Lower lobe of right lung (tissue), 2 donors: ENCODE measurements around the gene CPLX1. TPM values are rescaled to one million over a fixed set of nuclear protein-coding genes. Genes with fewer than 3 reads are reported as not detected.

ENCODE experiments used
- ATAC-seq, 2 donors: fragments of 200-7000 bp; cut with Tn5 transposase; one replicate each; pipeline ENCODE4 v1.9.1; 2020 to 2022; ENCODE audit warnings: mild to moderate bottlenecking in 2 of 2, moderate library complexity in 2 of 2
- DNase-seq: peaks from one replicate; pipeline ENCODE4 v3.0.0-alpha.2; 2020
- H3K27ac ChIP-seq: fragments of 200-600 bp; one replicate; pipeline ENCODE4 v1.8.0; 2022
- H3K27me3 ChIP-seq: fragments of 200-600 bp; one replicate; pipeline ENCODE4 v1.8.0; 2022; ENCODE audit warnings: low read depth
- H3K36me3 ChIP-seq: fragments of 200-600 bp; one replicate; pipeline ENCODE4 v1.8.0; 2022; ENCODE audit warnings: mild to moderate bottlenecking
- H3K4me1 ChIP-seq: fragments of 200-600 bp; one replicate; pipeline ENCODE4 v1.8.0; 2022
- H3K4me3 ChIP-seq: fragments of 200-600 bp; one replicate; pipeline ENCODE4 v1.8.0; 2022; ENCODE audit warnings: mild to moderate bottlenecking
- H3K9me3 ChIP-seq: fragments of 200-600 bp; one replicate; pipeline ENCODE4 v1.8.0; 2022
- intact Hi-C: fragments of 100-400 bp; cut with DNase I; formaldehyde crosslinking; loops from one replicate; pipeline ENCODE4 v1.11.0; 2022
- total RNA-seq: library from RNA; stranded (reverse); fragmentation: NEBNext Ultra II Directional; extraction: Animal tissue kit (Norgen Biotek cat#: 25700); gene quantifications from one replicate; pipeline ENCODE4 v1.2.1, GENCODE V29; 2021
- TF ChIP-seq, protein P1 (sequence below): fragments of 200-600 bp; IDR thresholded peaks from one replicate; pipeline ENCODE4 v1.8.0; 2022; ENCODE audit warnings: antibody characterized with exemption, mild to moderate bottlenecking
- donor health status: DM: no; HTN: yes; CAD: no; lungs with severe emphysema.

CPLX1 gene
- total RNA-seq, 1 donor from 2014 or later: 3.9 TPM

DNA sequence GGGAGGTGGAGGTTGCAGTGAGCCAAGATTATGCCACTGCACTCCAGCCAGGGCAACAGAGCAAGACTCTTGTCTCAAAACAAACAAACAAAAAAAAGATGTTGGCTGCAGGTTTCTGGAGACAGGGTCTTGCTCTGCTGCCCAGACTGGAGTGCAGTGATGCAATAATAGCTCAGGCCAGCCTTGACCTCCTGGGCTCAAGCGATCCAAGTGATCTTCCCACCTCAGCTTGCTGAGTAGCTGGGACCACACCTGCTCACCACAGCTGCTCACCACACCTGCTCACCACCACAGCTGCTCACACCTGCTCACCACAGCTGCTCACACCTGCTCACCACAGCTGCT is 29.9 kb upstream of the CPLX1 start:
- ATAC-seq: no peak
- Histone ChIP-seq H3K9me3 (no peaks in the 10 kb centered on the region), H3K36me3 (peaks cover 84% of the 10 kb centered on the region), H3K4me3 (no peak overlapping the region), H3K27ac (no peak overlapping the region), H3K27me3 (no peaks in the 10 kb centered on the region), H3K4me1 (no peaks in the 10 kb centered on the region)
- TF ChIP-seq, protein P1, sequence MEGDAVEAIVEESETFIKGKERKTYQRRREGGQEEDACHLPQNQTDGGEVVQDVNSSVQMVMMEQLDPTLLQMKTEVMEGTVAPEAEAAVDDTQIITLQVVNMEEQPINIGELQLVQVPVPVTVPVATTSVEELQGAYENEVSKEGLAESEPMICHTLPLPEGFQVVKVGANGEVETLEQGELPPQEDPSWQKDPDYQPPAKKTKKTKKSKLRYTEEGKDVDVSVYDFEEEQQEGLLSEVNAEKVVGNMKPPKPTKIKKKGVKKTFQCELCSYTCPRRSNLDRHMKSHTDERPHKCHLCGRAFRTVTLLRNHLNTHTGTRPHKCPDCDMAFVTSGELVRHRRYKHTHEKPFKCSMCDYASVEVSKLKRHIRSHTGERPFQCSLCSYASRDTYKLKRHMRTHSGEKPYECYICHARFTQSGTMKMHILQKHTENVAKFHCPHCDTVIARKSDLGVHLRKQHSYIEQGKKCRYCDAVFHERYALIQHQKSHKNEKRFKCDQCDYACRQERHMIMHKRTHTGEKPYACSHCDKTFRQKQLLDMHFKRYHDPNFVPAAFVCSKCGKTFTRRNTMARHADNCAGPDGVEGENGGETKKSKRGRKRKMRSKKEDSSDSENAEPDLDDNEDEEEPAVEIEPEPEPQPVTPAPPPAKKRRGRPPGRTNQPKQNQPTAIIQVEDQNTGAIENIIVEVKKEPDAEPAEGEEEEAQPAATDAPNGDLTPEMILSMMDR: no peak
- DNase-seq: peak; percentile 1
- intact Hi-C loops: no loop called here

DNA sequence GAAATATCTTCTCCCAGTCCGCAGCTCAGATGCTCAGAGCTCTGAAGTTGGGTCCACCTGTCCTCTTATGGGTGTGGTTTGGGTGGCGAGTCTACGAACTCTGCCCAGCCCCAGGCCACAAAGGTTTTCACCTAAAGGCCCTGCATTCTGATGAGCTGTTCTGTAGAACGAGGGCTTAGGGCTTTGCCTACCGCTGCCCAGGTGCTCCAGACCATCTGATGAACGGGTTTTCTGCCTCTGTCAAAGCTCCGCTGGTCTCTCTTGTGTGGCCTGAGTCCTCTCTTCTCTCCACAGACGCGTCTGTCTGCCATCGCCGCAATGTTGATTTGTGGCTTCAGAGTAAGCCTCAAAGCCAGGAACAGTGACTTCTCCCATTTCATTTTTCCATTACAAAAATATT is 28.4 kb upstream of the CPLX1 start:
- intact Hi-C loops: no loop called here
- Histone ChIP-seq H3K27ac (no peak overlapping the region), H3K4me3 (no peak overlapping the region), H3K36me3 (peaks cover 84% of the 10 kb centered on the region), H3K4me1 (no peaks in the 10 kb centered on the region), H3K27me3 (no peaks in the 10 kb centered on the region), H3K9me3 (no peaks in the 10 kb centered on the region)
- ATAC-seq: no peak
- peak; percentile 19 for DNase-seq
- TF ChIP-seq, protein P1: no peak

DNA sequence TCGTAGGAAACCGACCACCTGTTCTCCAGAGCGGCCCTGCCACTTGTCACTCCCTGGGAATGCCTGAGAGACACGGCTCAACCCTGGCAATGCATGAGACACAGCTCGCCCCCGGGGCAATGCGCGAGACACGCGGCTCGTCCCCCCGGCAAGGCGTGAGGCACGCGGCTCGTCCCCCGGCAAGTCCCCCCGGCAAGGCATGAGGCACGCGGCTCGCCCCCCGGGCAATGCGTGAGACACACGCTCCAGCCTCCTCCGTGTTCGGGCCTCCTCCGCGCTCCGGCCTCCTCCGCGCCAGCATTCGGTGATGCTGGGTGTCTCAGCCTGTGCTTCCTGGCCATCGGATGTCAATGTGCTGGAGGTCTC is 27.5 kb upstream of the CPLX1 start:
- TF ChIP-seq, protein P1: no peak
- H3K36me3 ChIP-seq: peaks cover 84% of the 10 kb centered on the region
- ATAC-seq: no peak
- H3K4me3 ChIP-seq: no peak overlapping the region
- no peaks in the 10 kb centered on the region for H3K4me1 ChIP-seq
- H3K9me3 ChIP-seq: no peaks in the 10 kb centered on the region
- no peaks in the 10 kb centered on the region for H3K27me3 ChIP-seq
- intact Hi-C loops: no loop called here
- DNase-seq: peak; percentile 38
- no peak overlapping the region for H3K27ac ChIP-seq

DNA sequence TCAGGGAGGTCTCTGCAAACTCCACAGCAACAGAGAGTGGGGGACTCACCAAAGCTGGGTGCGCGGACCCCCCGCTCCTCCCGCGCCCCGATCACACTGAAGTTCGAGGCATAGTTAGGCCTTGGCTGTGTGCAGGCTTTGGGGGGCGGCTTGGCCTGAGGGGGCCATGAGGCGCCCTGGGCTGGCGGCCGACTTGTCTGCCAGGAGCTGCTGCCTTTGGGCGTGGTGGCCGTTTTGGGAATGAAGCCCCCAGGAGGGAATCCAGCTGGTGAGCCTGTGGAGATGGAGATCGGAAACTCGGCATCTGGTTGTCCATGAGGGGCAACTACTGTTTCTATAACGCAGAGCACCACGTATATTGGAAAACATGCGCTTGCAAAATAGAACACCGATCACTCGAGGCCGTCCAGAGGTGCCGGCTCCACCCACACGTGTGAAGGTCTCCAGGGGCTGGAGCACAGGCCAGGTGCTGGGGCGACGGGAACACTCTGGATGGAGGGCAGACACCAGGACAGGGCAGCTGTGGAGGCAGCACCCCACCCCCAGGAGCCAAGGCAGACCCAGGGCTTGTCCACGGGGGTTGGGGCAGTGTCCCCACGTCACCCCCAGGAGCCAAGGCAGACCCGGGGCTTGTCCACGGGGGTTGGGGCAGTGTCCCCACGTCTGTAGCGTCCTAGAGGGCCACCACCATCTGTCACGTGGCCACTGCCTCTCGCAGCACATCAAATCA is 25.9 kb upstream of the CPLX1 start:
- TF ChIP-seq, protein P1: no peak
- ATAC-seq (no peak), DNase-seq (peak; percentile 41)
- H3K27me3 ChIP-seq: no peaks in the 10 kb centered on the region
- H3K36me3 ChIP-seq: peaks cover 74% of the 10 kb centered on the region
- H3K9me3 ChIP-seq: no peaks in the 10 kb centered on the region
- H3K4me3 ChIP-seq: no peak overlapping the region
- intact Hi-C loops: no loop called here
- H3K27ac ChIP-seq: no peak overlapping the region
- H3K4me1 ChIP-seq: no peaks in the 10 kb centered on the region

DNA sequence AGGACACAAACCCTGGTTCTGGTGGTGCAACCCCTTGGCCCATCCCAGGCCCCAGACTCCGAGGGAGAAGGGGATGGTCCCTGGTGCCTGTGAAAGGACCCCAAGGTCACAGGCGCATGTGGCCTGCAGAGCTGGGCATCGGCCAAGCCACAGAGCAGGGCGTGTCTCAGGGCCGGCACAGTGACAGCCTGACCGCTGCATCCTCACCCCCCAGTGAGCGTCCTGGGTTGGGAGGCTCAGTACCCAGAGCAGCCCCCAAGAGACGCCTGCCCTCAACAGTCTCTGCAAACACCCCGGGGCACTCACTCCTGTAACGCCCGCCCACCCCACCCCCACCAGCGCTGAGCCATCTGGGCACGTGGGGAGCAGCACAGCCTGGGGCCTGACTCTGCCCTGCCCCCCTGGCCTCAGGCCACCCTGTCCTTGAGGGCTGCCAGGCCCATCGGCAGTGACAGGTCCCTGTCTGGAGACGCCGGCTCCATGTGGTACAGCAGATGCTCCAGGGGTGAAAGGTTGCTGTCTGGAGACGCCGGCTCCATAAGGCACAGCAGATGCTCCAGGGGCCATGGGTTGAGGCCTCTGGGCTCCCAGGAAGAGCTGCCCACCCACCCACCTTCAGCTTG is 24.5 kb upstream of the CPLX1 start:
- no peaks in the 10 kb centered on the region for H3K4me1 ChIP-seq
- no peaks in the 10 kb centered on the region for H3K27me3 ChIP-seq
- no peak overlapping the region for H3K27ac ChIP-seq
- peaks cover 70% of the 10 kb centered on the region for H3K36me3 ChIP-seq
- TF ChIP-seq, protein P1: no peak
- DNase-seq: peak; percentile 34
- intact Hi-C loops: no loop called here
- H3K4me3 ChIP-seq: no peak overlapping the region
- H3K9me3 ChIP-seq: no peaks in the 10 kb centered on the region
- ATAC-seq: no peak
